SK-N-SH treated with all-trans-retinoic acid at 6 μM for 48 hours (cell line): Measurements from ENCODE around the gene CLEC2D.
"Not testable (repeated sequence)": the region's sequence is repeated elsewhere in the genome, so short reads cannot be mapped to it uniquely, and the experiment has no call there.

Experiments
- ATAC-seq: fragments of 200-7000 bp; cut with Tn5 transposase; 3 replicates; pipeline ENCODE4 v1.9.1; 2020; ENCODE audit warnings: mild to moderate bottlenecking, moderate library complexity
- ARNTL ChIP-seq: fragments of 450-650 bp; formaldehyde crosslinking; IDR thresholded peaks from 2 replicates; pipeline ENCODE4 v1.5.0; 2020; ENCODE audit warnings: low read depth, mild to moderate bottlenecking, moderate library complexity, borderline replicate concordance
- BACH2 ChIP-seq: fragments of 250-450 bp; sonication (Bioruptor Pico); IDR thresholded peaks from 2 replicates; pipeline ENCODE4 v1.9.0; 2021; ENCODE audit warnings: mild to moderate bottlenecking, borderline replicate concordance
- CREB5 ChIP-seq: fragments of 250-450 bp; sonication (Bioruptor Pico); IDR thresholded peaks from 2 replicates; pipeline ENCODE4 v1.5.1; 2020; ENCODE audit warnings: low read depth, mild to moderate bottlenecking, moderate library complexity
- CSDC2 ChIP-seq: fragments of 250-450 bp; sonication (Bioruptor Pico); IDR thresholded peaks from 2 replicates; pipeline ENCODE4 v1.5.0; 2020; ENCODE audit warnings: mild to moderate bottlenecking, moderate library complexity
- CSRNP3 ChIP-seq: fragments of 250-450 bp; sonication (Bioruptor Pico); IDR thresholded peaks from 2 replicates; pipeline ENCODE4 v1.5.1; 2021; ENCODE audit warnings: mild to moderate bottlenecking, moderate library complexity
- ESRRG ChIP-seq: fragments of 250-450 bp; sonication (Bioruptor Pico); IDR thresholded peaks from 2 replicates; pipeline ENCODE4 v1.6.1; 2021; ENCODE audit warnings: mild to moderate bottlenecking
- GLIS3 ChIP-seq: fragments of 250-450 bp; sonication (Bioruptor Pico); IDR thresholded peaks from 2 replicates; pipeline ENCODE4 v1.5.0; 2020; ENCODE audit warnings: mild to moderate bottlenecking, moderate library complexity
- ISL1 ChIP-seq: fragments of 250-450 bp; sonication (Bioruptor Pico); IDR thresholded peaks from 2 replicates; pipeline ENCODE4 v2.1.2; 2022; ENCODE audit warnings: mild to moderate bottlenecking, moderate library complexity
- OSR1 ChIP-seq: fragments of 250-450 bp; sonication (Bioruptor Pico); IDR thresholded peaks from 2 replicates; pipeline ENCODE4 v1.8.0; 2022; ENCODE audit warnings: moderate library complexity, mild to moderate bottlenecking, inconsistent platforms
- POU6F1 ChIP-seq: fragments of 250-450 bp; sonication (Bioruptor Pico); IDR thresholded peaks from 2 replicates; pipeline ENCODE4 v1.8.0; 2021; ENCODE audit warnings: low read depth, mild to moderate bottlenecking, moderate library complexity, borderline replicate concordance
- PPARA ChIP-seq: fragments of 250-450 bp; sonication (Bioruptor Pico); IDR thresholded peaks from 2 replicates; pipeline ENCODE4 v1.5.0; 2020; ENCODE audit warnings: mild to moderate bottlenecking, borderline replicate concordance
- RARB ChIP-seq: fragments of 250-450 bp; sonication (Bioruptor Pico); IDR thresholded peaks from 2 replicates; pipeline ENCODE4 v1.8.0; 2021; ENCODE audit warnings: mild to moderate bottlenecking, moderate library complexity
- SNAI2 ChIP-seq: fragments of 250-450 bp; sonication (Bioruptor Pico); IDR thresholded peaks from 2 replicates; pipeline ENCODE4 v1.5.0; 2020; ENCODE audit warnings: mild to moderate bottlenecking, moderate library complexity
- TCF4 ChIP-seq: fragments of 250-450 bp; sonication (Bioruptor Pico); IDR thresholded peaks from 2 replicates; pipeline ENCODE4 v1.8.0; 2021; ENCODE audit warnings: mild to moderate bottlenecking, moderate library complexity, borderline replicate concordance
- TSHZ2 ChIP-seq: fragments of 250-450 bp; sonication (Bioruptor Pico); IDR thresholded peaks from 2 replicates; pipeline ENCODE4 v1.5.0; 2020; ENCODE audit warnings: mild to moderate bottlenecking, moderate library complexity
- ZFP3 ChIP-seq: fragments of 250-450 bp; sonication (Bioruptor Pico); IDR thresholded peaks from 2 replicates; pipeline ENCODE4 v1.5.0; 2020; ENCODE audit warnings: mild to moderate bottlenecking, moderate library complexity
- ZFP30 ChIP-seq: fragments of 450-650 bp; formaldehyde crosslinking; IDR thresholded peaks from 2 replicates; pipeline ENCODE4 v1.5.0; 2022; ENCODE audit warnings: mild to moderate bottlenecking, moderate library complexity
- ZNF565 ChIP-seq: fragments of 450-650 bp; formaldehyde crosslinking; conservative IDR thresholded peaks from 2 replicates; pipeline ENCODE4 v1.5.0; 2020; ENCODE audit warnings: low read depth, mild to moderate bottlenecking, moderate library complexity
- ZNF8 ChIP-seq: fragments of 450-650 bp; formaldehyde crosslinking; IDR thresholded peaks from 2 replicates; pipeline ENCODE4 v1.5.0; 2020; ENCODE audit warnings: mild to moderate bottlenecking, moderate library complexity

CLEC2D gene

GRCh38 chr12:9713032-9713558 lies 43.6 kb downstream of the CLEC2D start:
- not testable (repeated sequence) for ATAC-seq

GRCh38 chr12:9717070-9717925 lies 47.8 kb downstream of the CLEC2D start:
- ATAC-seq, result no peak
- no peak for TF ChIP-seq RARB (CRISPR knock-in tag)
- TF ChIP-seq BACH2 (CRISPR knock-in tag), result no peak
- no peak for TF ChIP-seq CREB5
- no peak for TF ChIP-seq POU6F1 (CRISPR knock-in tag)

GRCh38 chr12:9718968-9719367 lies 49.5 kb downstream of the CLEC2D start:
- ATAC-seq, result no peak
- no peak for TF ChIP-seq RARB (CRISPR knock-in tag)
- TF ChIP-seq TCF4, result no peak
- no peak for TF ChIP-seq CREB5
- no peak for TF ChIP-seq ISL1 (CRISPR knock-in tag)
- TF ChIP-seq ZFP30 (CRISPR knock-in tag), result no peak
- no peak for TF ChIP-seq ZFP3 (CRISPR knock-in tag)
- no peak for TF ChIP-seq ESRRG
- TF ChIP-seq OSR1 (CRISPR knock-in tag), result no peak
- TF ChIP-seq SNAI2, result no peak
- no peak for TF ChIP-seq GLIS3 (CRISPR knock-in tag)
- TF ChIP-seq ZNF565 (CRISPR knock-in tag), result no peak
- no peak for TF ChIP-seq ARNTL (CRISPR knock-in tag)
- TF ChIP-seq ZNF8 (CRISPR knock-in tag), result no peak

GRCh38 chr12:9719790-9720189 lies 50.3 kb downstream of the CLEC2D start:
- ATAC-seq, result no peak

More at GRCh38 chr12:9719790-9720189, 50.3 kb downstream of the CLEC2D start:
- no peak for TF ChIP-seq TSHZ2 (CRISPR knock-in tag)
- TF ChIP-seq CREB5, result no peak
- TF ChIP-seq GLIS3 (CRISPR knock-in tag), result no peak
- TF ChIP-seq OSR1 (CRISPR knock-in tag), result no peak
- no peak for TF ChIP-seq SNAI2
- no peak for TF ChIP-seq CSDC2 (CRISPR knock-in tag)
- TF ChIP-seq PPARA (CRISPR knock-in tag), result no peak
- no peak for TF ChIP-seq ISL1 (CRISPR knock-in tag)
- no peak for TF ChIP-seq ZNF565 (CRISPR knock-in tag)
- TF ChIP-seq CSRNP3, result no peak
